Left lung (tissue), 10 donors: Measurements from ENCODE around the gene FPR2. TPM values are rescaled to one million over a fixed set of nuclear protein-coding genes. Genes with fewer than 3 reads are reported as not detected.

Source experiments
- ATAC-seq: fragments of 200-7000 bp; cut with Tn5 transposase; one replicate; pipeline ENCODE4 v1.9.1; 2020; ENCODE audit warnings: moderate library complexity
- DNase-seq, 4 donors: peaks; one replicate each; pipeline ENCODE4 v3.0.0-alpha.2; 2013 to 2020
- H3K27ac ChIP-seq, 2 donors: fragments of 200-600 bp; sonication (generic) in 1 of 2; one replicate each; pipeline versions ENCODE4 v1.5.0 to v1.8.0; 2020 to 2021
- H3K27me3 ChIP-seq, 2 donors: fragments of 200-600 bp; sonication (generic) in 1 of 2; one replicate each; pipeline versions ENCODE4 v1.5.0 to v1.8.0; 2020 to 2021
- H3K36me3 ChIP-seq, 2 donors: fragments of 200-600 bp; sonication (generic) in 1 of 2; one replicate each; pipeline versions ENCODE4 v1.5.0 to v1.8.0; 2020 to 2021
- H3K4me1 ChIP-seq, 2 donors: fragments of 200-600 bp; one replicate each; pipeline ENCODE4 v1.8.0; 2021
- H3K4me3 ChIP-seq, 2 donors: fragments of 200-600 bp; sonication (generic) in 1 of 2; one replicate each; pipeline versions ENCODE4 v1.5.0 to v1.8.0; 2020 to 2021; ENCODE audit warnings: mild to moderate bottlenecking in 1 of 2
- H3K9me3 ChIP-seq, 2 donors: fragments of 200-600 bp; sonication (generic) in 1 of 2; one replicate each; pipeline versions ENCODE4 v1.5.0 to v1.8.0; 2020 to 2021
- CTCF ChIP-seq, 2 donors: fragments of 200-600 bp; sonication (generic) in 1 of 2; IDR thresholded peaks; one replicate each; pipeline versions ENCODE4 v1.5.0 to v1.8.0; 2021; ENCODE audit warnings: antibody characterized with exemption in 2 of 2
- intact Hi-C, 2 donors: fragments of 100-400 bp; cut with DNase I; formaldehyde crosslinking; loops; one replicate each; pipeline versions ENCODE4 v1.11.2 to v1.14.2; 2022
- polyA plus RNA-seq, 6 donors: library from polyadenylated mRNA; unstranded; fragments of 120-200 nt; gene quantifications; one replicate each; pipeline ENCODE4 v1.2.1, GENCODE V29; 2013; ENCODE audit not compliant: insufficient read length in 6 of 6
- total RNA-seq, 2 donors: library from RNA; stranded (reverse); fragmentation: NEBNext Ultra II Directional; extraction: Animal tissue kit (Norgen Biotek cat#: 25700); gene quantifications; one replicate each; pipeline ENCODE4 v1.2.1, GENCODE V29; 2021
- donor health status: DM: no; HTN: yes; CAD: no.
- donor health status: DM: no; HTN: no; CAD: no.

FPR2 gene
- total and polyA plus RNA-seq, 8 donors, result 0.14 to 41.7 (median 0.29) TPM

GRCh38 chr19:51807111-51807701 lies 46.2 kb downstream of the FPR2 start:
- Histone ChIP-seq H3K36me3 (no peaks in the 10 kb centered on the region), H3K4me1 (peaks cover 0 to 55% of the 10 kb centered on the region in 2 donors), H3K9me3 (peaks cover 0 to 1% of the 10 kb centered on the region in 2 donors), H3K4me3 (no peak overlapping the region), H3K27ac (peak overlapping the region in 1 of 2 donors; percentile 33), H3K27me3 (no peaks in the 10 kb centered on the region)
- intact Hi-C loops, result no loop called here
- no peak for TF ChIP-seq CTCF (IDR thresholded peaks at IDR 0.05)
- no peak for ATAC-seq
- DNase-seq, result peak in 1 of 4 donors; percentile 33

GRCh38 chr19:51807925-51808324 lies 46.9 kb downstream of the FPR2 start:
- Histone ChIP-seq H3K36me3 (no peaks in the 10 kb centered on the region), H3K4me3 (no peak overlapping the region), H3K27me3 (no peaks in the 10 kb centered on the region), H3K9me3 (peaks cover 0 to 1% of the 10 kb centered on the region in 2 donors), H3K4me1 (peaks cover 0 to 52% of the 10 kb centered on the region in 2 donors), H3K27ac (no peak overlapping the region)
- TF ChIP-seq CTCF (IDR thresholded peaks at IDR 0.05), result no peak
- intact Hi-C loops, result no loop called here
- DNase-seq (no peak), ATAC-seq (no peak)

- Histone ChIP-seq H3K4me1 (peaks cover 0 to 47% of the 10 kb centered on the region in 2 donors), H3K36me3 (no peaks in the 10 kb centered on the region), H3K27me3 (no peaks in the 10 kb centered on the region), H3K27ac (no peak overlapping the region), H3K9me3 (peaks cover 0 to 2% of the 10 kb centered on the region in 2 donors), H3K4me3 (no peak overlapping the region)
- ATAC-seq, result no peak
- intact Hi-C loops, result no loop called here
- no peak for TF ChIP-seq CTCF (IDR thresholded peaks at IDR 0.05)
- no peak for DNase-seq
These were observed 47.5 kb downstream of the FPR2 start for GRCh38 chr19:51808333-51808986.

- intact Hi-C loops, result no loop called here
- H3K9me3 ChIP-seq, result peaks cover 0 to 2% of the 10 kb centered on the region in 2 donors
- peak overlapping the region in 1 of 2 donors; percentile 48 for H3K27ac ChIP-seq
- TF ChIP-seq CTCF (IDR thresholded peaks at IDR 0.05), result no peak
- no peaks in the 10 kb centered on the region for H3K27me3 ChIP-seq
- no peak overlapping the region for H3K4me3 ChIP-seq
- peak; percentile 56 for ATAC-seq
- H3K4me1 ChIP-seq, result peaks cover 0 to 46% of the 10 kb centered on the region in 2 donors
- H3K36me3 ChIP-seq, result no peaks in the 10 kb centered on the region
- no peak for DNase-seq
These were observed 48.8 kb downstream of the FPR2 start for GRCh38 chr19:51809787-51810186.

GRCh38 chr19:51810223-51810622 lies 49.2 kb downstream of the FPR2 start:
- H3K9me3 ChIP-seq, result peaks cover 0 to 2% of the 10 kb centered on the region in 2 donors
- no peak overlapping the region for H3K4me3 ChIP-seq
- ATAC-seq (peak; percentile 31), DNase-seq (no peak)
- H3K27ac ChIP-seq, result peak overlapping the region in 1 of 2 donors; percentile 48
- intact Hi-C loops, result no loop called here
- H3K4me1 ChIP-seq, result peaks cover 0 to 46% of the 10 kb centered on the region in 2 donors
- TF ChIP-seq CTCF (IDR thresholded peaks at IDR 0.05), result no peak
- no peaks in the 10 kb centered on the region for H3K27me3 ChIP-seq
- H3K36me3 ChIP-seq, result no peaks in the 10 kb centered on the region
